ENCODE results near the gene FCRL1. TPM values are rescaled to one million over a fixed set of nuclear protein-coding genes. Genes with fewer than 3 reads are reported as not detected.

The FCRL1 gene
- total RNA-seq, 1 donor from 2014 or later, result 0.09 TPM

- intact Hi-C loops (cut with micrococcal nuclease), result no loop called here
These were observed 16.1 kb downstream of the FCRL1 start for GRCh38 chr1:157803851-157804250.

GRCh38 chr1:157799996-157800395 is 19.9 kb downstream of the FCRL1 start:
- intact Hi-C loops (cut with micrococcal nuclease), result no loop called here

- intact Hi-C loops (cut with micrococcal nuclease), result no loop called here
These were observed 21.7 kb downstream of the FCRL1 start for GRCh38 chr1:157798211-157798610.

- intact Hi-C loops (cut with micrococcal nuclease), result no loop called here
These were observed 34.7 kb downstream of the FCRL1 start for GRCh38 chr1:157785248-157785647.

GRCh38 chr1:157784801-157785200 is 35.1 kb downstream of the FCRL1 start:
- intact Hi-C loops (cut with micrococcal nuclease), result no loop called here

GRCh38 chr1:157782931-157783330 is 37.0 kb downstream of the FCRL1 start:
- intact Hi-C loops (cut with micrococcal nuclease), result no loop called here

- intact Hi-C loops (cut with micrococcal nuclease), result no loop called here
These were observed 38.9 kb downstream of the FCRL1 start for GRCh38 chr1:157781048-157781447.

- intact Hi-C loops (cut with micrococcal nuclease), result no loop called here
These were observed 42.9 kb downstream of the FCRL1 start, which contains the start of gene FCRL2 for GRCh38 chr1:157776971-157777391. TSS of gene FCRL2 (minus strand) at chr1:157777132. CDS start at chr1:157777073, 59 bp downstream.

- intact Hi-C loops (cut with micrococcal nuclease), result no loop called here
These were observed 44.6 kb downstream of the FCRL1 start for GRCh38 chr1:157775101-157775870.

GRCh38 chr1:157774412-157774811 is 45.5 kb downstream of the FCRL1 start:
- intact Hi-C loops (cut with micrococcal nuclease), result no loop called here

GRCh38 chr1:157773493-157774350 is 46.2 kb downstream of the FCRL1 start:
- intact Hi-C loops (cut with micrococcal nuclease), result no loop called here

- intact Hi-C loops (cut with micrococcal nuclease), result no loop called here
These were observed 48.1 kb downstream of the FCRL1 start for GRCh38 chr1:157771661-157772425.

GRCh38 chr1:157770442-157771043 is 49.4 kb downstream of the FCRL1 start:
- intact Hi-C loops (cut with micrococcal nuclease), result no loop called here

GRCh38 chr1:157766792-157767191 is 53.1 kb downstream of the FCRL1 start:
- intact Hi-C loops (cut with micrococcal nuclease), result no loop called here

- intact Hi-C loops (cut with micrococcal nuclease), result no loop called here
These were observed 61.9 kb downstream of the FCRL1 start for GRCh38 chr1:157758018-157758417.

GRCh38 chr1:157753611-157754010 is 66.3 kb downstream of the FCRL1 start:
- intact Hi-C loops (cut with micrococcal nuclease), result no loop called here

GRCh38 chr1:157751283-157751682 is 68.6 kb downstream of the FCRL1 start:
- intact Hi-C loops (cut with micrococcal nuclease), result no loop called here

GRCh38 chr1:157748262-157748817 is 71.6 kb downstream of the FCRL1 start:
- intact Hi-C loops (cut with micrococcal nuclease), result no loop called here

Data from T-helper 2 cell treated with Interferon-gamma antibody and Interleukin-4, amounts not matched to agents 100 ng/mL and 5 ng/mL, for 36 hours (primary cell).